IMR-90 (cell line): Measurements from ENCODE around the gene WDR90. TPM values are rescaled to one million over a fixed set of nuclear protein-coding genes. Genes with fewer than 3 reads are reported as not detected.
A peak's percentile ranks its signal among the peaks of the same experiment; 100 is the strongest.

Experiments used
- ATAC-seq: fragments of 200-7000 bp; cut with Tn5 transposase; 2 replicates; pipeline ENCODE4 v1.9.1; 2020; ENCODE audit warnings: low read depth, mild to moderate bottlenecking, moderate library complexity
- BruUV-seq: library from RNA; stranded (reverse); fragments of 400-500 nt; replicated peaks from 2 replicates; lab custom pipeline; 2021; lab: Mats Ljungman, UMichigan
- CTCF ChIA-PET: fragments of 300-600 bp; formaldehyde crosslinking; extraction: SDS; loops from one replicate; lab custom pipeline; 2021; ENCODE audit warnings: antibody characterized with exemption; lab: Yijun Ruan, JAX
- POLR2A ChIA-PET: fragments of 300-600 bp; sonication (Branson Sonifier 250); formaldehyde crosslinking; loops from one replicate; lab custom pipeline; 2022; ENCODE audit warnings: antibody characterized with exemption; ENCODE audit not compliant: unreplicated experiment; lab: Charles Lee
- DNase-seq: peaks from one replicate; pipeline ENCODE4 v3.0.0; 2013
- H2AFZ ChIP-seq: replicated peaks from 2 replicates; pipeline ENCODE3; 2013; ENCODE audit warnings: low read length, mild to moderate bottlenecking; ENCODE audit not compliant: poor library complexity
- H2AK5ac ChIP-seq: 2 replicates; pipeline ENCODE4 v1.6.1; 2013; ENCODE audit warnings: low read depth, low read length, inconsistent platforms
- H2AK9ac ChIP-seq: replicated peaks from 2 replicates; pipeline ENCODE3; 2013; ENCODE audit warnings: mild to moderate bottlenecking, low read depth, low read length, moderate library complexity; ENCODE audit not compliant: poor library complexity
- H2BK120ac ChIP-seq: 2 replicates; pipeline ENCODE4 v1.6.1; 2013; ENCODE audit warnings: low read depth, low read length, inconsistent platforms
- H2BK15ac ChIP-seq: 3 replicates; pipeline ENCODE4 v1.6.1; 2013; ENCODE audit warnings: low read depth, low read length, inconsistent platforms
- H2BK20ac ChIP-seq: 2 replicates; pipeline ENCODE4 v1.6.1; 2013; ENCODE audit warnings: low read depth, mild to moderate bottlenecking, inconsistent platforms, low read length, moderate library complexity
- H2BK5ac ChIP-seq: 2 replicates; pipeline ENCODE4 v1.6.1; 2013; ENCODE audit warnings: mild to moderate bottlenecking, low read depth, low read length, inconsistent platforms; ENCODE audit not compliant: poor library complexity, severe bottlenecking
- H3K14ac ChIP-seq: replicated peaks from 2 replicates; pipeline ENCODE4 v1.6.1; 2013; ENCODE audit warnings: low read depth, low read length, inconsistent platforms
- H3K18ac ChIP-seq: 2 replicates; pipeline ENCODE4 v1.6.1; 2013; ENCODE audit warnings: low read depth, low read length, control low read depth
- H3K23ac ChIP-seq: 2 replicates; pipeline ENCODE4 v1.6.1; 2013; ENCODE audit warnings: low read depth, low read length, inconsistent platforms
- H3K27ac ChIP-seq: 2 replicates; pipeline ENCODE4 v1.5.1; 2013; ENCODE audit warnings: mild to moderate bottlenecking, control low read depth, low read length; ENCODE audit not compliant: insufficient read depth
- H3K27me3 ChIP-seq: 2 replicates; pipeline ENCODE4 v1.6.1; 2013; ENCODE audit warnings: low read length; ENCODE audit not compliant: control insufficient read depth, insufficient read depth
- H3K36me3 ChIP-seq: 2 replicates; pipeline ENCODE4 v1.6.1; 2013; ENCODE audit warnings: low read length, mixed read lengths; ENCODE audit not compliant: control insufficient read depth, insufficient read depth
- H3K4ac ChIP-seq: 2 replicates; pipeline ENCODE4 v1.6.1; 2013; ENCODE audit warnings: low read depth, low read length, inconsistent platforms
- H3K4me1 ChIP-seq: 2 replicates; pipeline ENCODE4 v1.6.1; 2013; ENCODE audit warnings: low read length, mixed read lengths; ENCODE audit not compliant: control insufficient read depth, insufficient read depth
- H3K4me2 ChIP-seq: 2 replicates; pipeline ENCODE4 v1.6.1; 2013; ENCODE audit warnings: low read depth, mild to moderate bottlenecking, control low read depth, low read length, moderate library complexity
- H3K4me3 ChIP-seq: 2 replicates; pipeline ENCODE4 v1.5.1; 2013; ENCODE audit warnings: low read depth, mild to moderate bottlenecking, control low read depth, low read length, moderate library complexity; ENCODE audit not compliant: insufficient read depth
- H3K56ac ChIP-seq: 2 replicates; pipeline ENCODE4 v1.6.1; 2013; ENCODE audit warnings: low read length, inconsistent platforms; ENCODE audit not compliant: insufficient read depth; ENCODE audit errors: extremely low read depth
- H3K79me1 ChIP-seq, 2 experiments: 2 replicates each; pipeline ENCODE4 v1.6.1; 2013; ENCODE audit warnings: low read length in 2 of 2, inconsistent platforms in 1 of 2, low read depth in 1 of 2
- H3K9ac ChIP-seq: 2 replicates; pipeline ENCODE4 v1.6.1; 2013; ENCODE audit warnings: low read depth, low read length, control low read depth
- H3K9me1 ChIP-seq: 2 replicates; pipeline ENCODE4 v1.6.1; 2013; ENCODE audit warnings: low read length, inconsistent platforms; ENCODE audit not compliant: insufficient read depth
- H3K9me3 ChIP-seq: 2 replicates; pipeline ENCODE4 v1.6.1; 2013; ENCODE audit warnings: low read length; ENCODE audit not compliant: control insufficient read depth, insufficient read depth
- H4K20me1 ChIP-seq: 2 replicates; pipeline ENCODE4 v1.6.1; 2013; ENCODE audit warnings: low read length, inconsistent platforms; ENCODE audit not compliant: insufficient read depth
- H4K5ac ChIP-seq: 2 replicates; pipeline ENCODE4 v1.6.1; 2013; ENCODE audit warnings: mild to moderate bottlenecking, low read depth, low read length, control low read depth
- H4K8ac ChIP-seq, 2 experiments: 2 replicates each; pipeline ENCODE4 v1.6.1; 2013; ENCODE audit warnings: low read depth in 2 of 2, low read length in 2 of 2, control low read depth in 1 of 2, inconsistent platforms in 1 of 2
- H4K91ac ChIP-seq: 2 replicates; pipeline ENCODE4 v1.6.1; 2013; ENCODE audit warnings: low read depth, low read length, inconsistent platforms; ENCODE audit not compliant: insufficient read depth
- BHLHE40 ChIP-seq: fragments of 150-350 bp; IDR thresholded peaks from 2 replicates; pipeline ENCODE4 v1.6.1; 2016; ENCODE audit warnings: mild to moderate bottlenecking, low read depth, low read length
- CEBPB ChIP-seq: IDR thresholded peaks from 2 replicates; pipeline ENCODE4 v1.6.1; 2012; ENCODE audit warnings: low read depth, low read length, improper control_type of control experiment
- CHD1 ChIP-seq: IDR thresholded peaks from 2 replicates; pipeline ENCODE4 v1.6.1; 2012; ENCODE audit warnings: low read depth, low read length, improper control_type of control experiment
- MAZ ChIP-seq: IDR thresholded peaks from 2 replicates; pipeline ENCODE4 v1.6.1; 2012; ENCODE audit warnings: low read depth, mild to moderate bottlenecking, low read length, improper control_type of control experiment, moderate library complexity, borderline replicate concordance
- NFE2L2 ChIP-seq: fragments of 150-350 bp; IDR thresholded peaks from 2 replicates; pipeline ENCODE4 v1.6.1; 2016; ENCODE audit warnings: low read depth, mild to moderate bottlenecking, low read length
- POLR2A ChIP-seq: IDR thresholded peaks from 2 replicates; pipeline ENCODE4 v1.6.1; 2012; ENCODE audit warnings: mild to moderate bottlenecking, low read depth, low read length
- RCOR1 ChIP-seq: IDR thresholded peaks from 2 replicates; pipeline ENCODE4 v1.6.1; 2012; ENCODE audit warnings: mild to moderate bottlenecking, low read length, improper control_type of control experiment; ENCODE audit not compliant: insufficient replicate concordance
- RFX5 ChIP-seq: IDR thresholded peaks from 2 replicates; pipeline ENCODE4 v1.8.0; 2012; ENCODE audit warnings: low read depth, mild to moderate bottlenecking, low read length, moderate library complexity
- SMC3 ChIP-seq: fragments of 150-350 bp; IDR thresholded peaks from 2 replicates; pipeline ENCODE4 v1.6.1; 2016; ENCODE audit warnings: low read depth, mild to moderate bottlenecking, antibody characterized with exemption, low read length, moderate library complexity
- WGBS, 2 experiments: methylation state at CpG; one replicate each; pipeline versions ENCODE4 v1.1.5 to v1.1.7; 2013; ENCODE audit warnings: missing lambda C conversion rate in 2 of 2; ENCODE audit not compliant: insufficient read length in 1 of 2; ENCODE audit errors: extremely low coverage in 2 of 2; 5-methylcytosine and 5-hydroxymethylcytosine counted together
- dilution Hi-C: fragments of 300-500 bp; cut with HindIII; formaldehyde crosslinking; loops from one replicate; pipeline ENCODE4 v1.14.3; 2018; ENCODE audit warnings: low sequenced_read_pairs; ENCODE audit not compliant: unreplicated experiment
- in situ Hi-C: fragments of 300-500 bp; cut with MboI; formaldehyde crosslinking; loops from 3 replicates; pipeline ENCODE4 v1.14.3; 2019; ENCODE audit warnings: low sequenced_read_pairs, inconsistent platforms, mixed read lengths
- intact Hi-C: fragments of 100-400 bp; cut with micrococcal nuclease; formaldehyde crosslinking; loops from 2 replicates; pipeline ENCODE4 v1.10.0; 2022
- polyA plus RNA-seq, 3 experiments: library from polyadenylated mRNA; depleted of rRNA; stranded (reverse); fragments of >200 nt; gene quantifications; 2 replicates each; pipeline ENCODE4 v1.2.3, GENCODE V29; 2012; ENCODE audit warnings: low replicate concordance in 1 of 3
- total RNA-seq: library from RNA; depleted of rRNA; stranded (reverse); fragments of >200 nt; gene quantifications from 2 replicates; pipeline ENCODE4 v1.2.3, GENCODE V29; 2012
- TF ChIP-seq, protein P1 (sequence below): fragments of 150-350 bp; IDR thresholded peaks from 2 replicates; pipeline ENCODE4 v1.6.1; 2016; ENCODE audit warnings: low read depth, mild to moderate bottlenecking, low read length, moderate library complexity, borderline replicate concordance
- TF ChIP-seq, protein P2 (sequence below): fragments of 150-350 bp; IDR thresholded peaks from 2 replicates; pipeline ENCODE4 v1.6.1; 2017; ENCODE audit warnings: mild to moderate bottlenecking, antibody characterized with exemption, low read length, low read depth
- TF ChIP-seq, protein P3 (sequence below): conservative IDR thresholded peaks from 2 replicates; pipeline ENCODE4 v1.5.1; 2012; ENCODE audit warnings: mild to moderate bottlenecking, low read depth, low read length, improper control_type of control experiment

The WDR90 gene
- total and polyA plus RNA-seq, 2 of the 4 experiments (the other 2 are of a cell fraction) = 1.4 to 18.7 TPM

DNA sequence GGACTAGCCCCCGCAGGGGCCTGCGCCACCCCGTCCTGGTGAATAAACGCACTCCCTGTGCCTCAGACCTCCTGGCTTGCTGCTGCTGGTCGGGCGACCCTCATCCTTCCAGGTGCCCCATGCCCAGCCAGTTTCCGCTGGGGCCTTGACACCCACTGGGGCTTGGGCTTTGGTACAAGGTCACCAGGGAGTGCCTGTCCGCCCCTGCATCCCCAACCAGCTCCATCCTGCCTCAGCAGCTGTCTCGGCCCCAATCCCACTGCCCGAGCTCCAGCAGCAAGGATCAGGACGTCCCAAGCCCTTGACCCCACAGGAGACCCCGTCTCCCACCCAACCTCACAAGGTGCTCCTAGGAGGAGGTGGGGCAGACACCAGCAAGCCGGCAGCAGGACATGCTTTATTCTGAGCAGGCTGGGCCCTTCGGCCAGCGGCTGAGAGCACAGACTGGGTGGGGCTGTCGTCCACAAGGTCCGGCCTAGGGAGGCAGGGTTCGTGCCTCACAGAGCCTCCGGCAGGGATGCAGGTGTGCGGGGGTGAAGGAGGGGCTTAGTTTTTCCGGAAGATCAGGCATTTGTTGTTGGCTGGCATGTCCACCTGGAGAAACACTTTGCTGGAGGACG, 15.0 kb upstream of the WDR90 start:
- no peak overlapping the region for H4K8ac ChIP-seq
- no peak overlapping the region for H3K4ac ChIP-seq
- ChIA-PET CTCF (no interaction called here), POLR2A (no interaction called here)
- BruUV-seq = no TSS peak
- peak overlapping the region; percentile 5 for H2AFZ ChIP-seq
- H3K23ac ChIP-seq = no peak overlapping the region
- TF ChIP-seq, protein P1, sequence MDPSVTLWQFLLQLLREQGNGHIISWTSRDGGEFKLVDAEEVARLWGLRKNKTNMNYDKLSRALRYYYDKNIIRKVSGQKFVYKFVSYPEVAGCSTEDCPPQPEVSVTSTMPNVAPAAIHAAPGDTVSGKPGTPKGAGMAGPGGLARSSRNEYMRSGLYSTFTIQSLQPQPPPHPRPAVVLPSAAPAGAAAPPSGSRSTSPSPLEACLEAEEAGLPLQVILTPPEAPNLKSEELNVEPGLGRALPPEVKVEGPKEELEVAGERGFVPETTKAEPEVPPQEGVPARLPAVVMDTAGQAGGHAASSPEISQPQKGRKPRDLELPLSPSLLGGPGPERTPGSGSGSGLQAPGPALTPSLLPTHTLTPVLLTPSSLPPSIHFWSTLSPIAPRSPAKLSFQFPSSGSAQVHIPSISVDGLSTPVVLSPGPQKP = no peak
- no peak for TF ChIP-seq SMC3
- no peak for TF ChIP-seq CEBPB
- no peak for TF ChIP-seq POLR2A
- TF ChIP-seq RFX5 = no peak
- TF ChIP-seq NFE2L2 = no peak
- TF ChIP-seq, protein P2, sequence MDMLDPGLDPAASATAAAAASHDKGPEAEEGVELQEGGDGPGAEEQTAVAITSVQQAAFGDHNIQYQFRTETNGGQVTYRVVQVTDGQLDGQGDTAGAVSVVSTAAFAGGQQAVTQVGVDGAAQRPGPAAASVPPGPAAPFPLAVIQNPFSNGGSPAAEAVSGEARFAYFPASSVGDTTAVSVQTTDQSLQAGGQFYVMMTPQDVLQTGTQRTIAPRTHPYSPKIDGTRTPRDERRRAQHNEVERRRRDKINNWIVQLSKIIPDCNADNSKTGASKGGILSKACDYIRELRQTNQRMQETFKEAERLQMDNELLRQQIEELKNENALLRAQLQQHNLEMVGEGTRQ = no peak
- TF ChIP-seq, protein P3, sequence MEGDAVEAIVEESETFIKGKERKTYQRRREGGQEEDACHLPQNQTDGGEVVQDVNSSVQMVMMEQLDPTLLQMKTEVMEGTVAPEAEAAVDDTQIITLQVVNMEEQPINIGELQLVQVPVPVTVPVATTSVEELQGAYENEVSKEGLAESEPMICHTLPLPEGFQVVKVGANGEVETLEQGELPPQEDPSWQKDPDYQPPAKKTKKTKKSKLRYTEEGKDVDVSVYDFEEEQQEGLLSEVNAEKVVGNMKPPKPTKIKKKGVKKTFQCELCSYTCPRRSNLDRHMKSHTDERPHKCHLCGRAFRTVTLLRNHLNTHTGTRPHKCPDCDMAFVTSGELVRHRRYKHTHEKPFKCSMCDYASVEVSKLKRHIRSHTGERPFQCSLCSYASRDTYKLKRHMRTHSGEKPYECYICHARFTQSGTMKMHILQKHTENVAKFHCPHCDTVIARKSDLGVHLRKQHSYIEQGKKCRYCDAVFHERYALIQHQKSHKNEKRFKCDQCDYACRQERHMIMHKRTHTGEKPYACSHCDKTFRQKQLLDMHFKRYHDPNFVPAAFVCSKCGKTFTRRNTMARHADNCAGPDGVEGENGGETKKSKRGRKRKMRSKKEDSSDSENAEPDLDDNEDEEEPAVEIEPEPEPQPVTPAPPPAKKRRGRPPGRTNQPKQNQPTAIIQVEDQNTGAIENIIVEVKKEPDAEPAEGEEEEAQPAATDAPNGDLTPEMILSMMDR = no peak
- TF ChIP-seq CHD1 = no peak
- TF ChIP-seq MAZ = no peak
- no peak for TF ChIP-seq RCOR1
- TF ChIP-seq BHLHE40 = no peak
- no peaks in the 10 kb centered on the region for H3K27me3 ChIP-seq
- dilution Hi-C loops = no loop called here
- peaks cover 25% of the 10 kb centered on the region for H3K4me1 ChIP-seq
- H3K18ac ChIP-seq = no peak overlapping the region
- no peak for ATAC-seq
- no peak overlapping the region for H3K56ac ChIP-seq
- peaks cover 8% of the 10 kb centered on the region; the same call in 1 of the 2 replicates for H3K9me1 ChIP-seq
- no peak overlapping the region for H3K9ac ChIP-seq
- WGBS, 2 experiments = 97% methylated on average over 6 of the region's 22 CpGs; no CpG with 5 or more reads in 1 of the 2 experiments
- no peak overlapping the region for H2BK20ac ChIP-seq
- H3K79me1 ChIP-seq = peaks cover 0 to 17% of the 10 kb centered on the region in 2 experiments; a peak in 2 of 4 replicates
- no peak overlapping the region for H2BK15ac ChIP-seq
- DNase-seq = no peak
- H3K27ac ChIP-seq = no peak overlapping the region
- H2AK5ac ChIP-seq = no peak overlapping the region
- H3K9me3 ChIP-seq = no peaks in the 10 kb centered on the region
- H3K14ac ChIP-seq = no peak overlapping the region
- H4K20me1 ChIP-seq = peaks cover 4% of the 10 kb centered on the region
- H4K91ac ChIP-seq = no peak overlapping the region
- H3K4me3 ChIP-seq = no peak overlapping the region
- H3K36me3 ChIP-seq = peaks cover 12% of the 10 kb centered on the region; the same call in 1 of the 2 replicates
- no peak overlapping the region for H2BK5ac ChIP-seq
- H2AK9ac ChIP-seq = peak overlapping the region; percentile 50
- no peak overlapping the region for H2BK120ac ChIP-seq
- intact Hi-C loops = no loop called here
- no peak overlapping the region for H4K5ac ChIP-seq
- in situ Hi-C loops = no loop called here
- no peak overlapping the region for H3K4me2 ChIP-seq
